T-cell (primary cell): ENCODE data around the gene FZR1. TPM values are rescaled to one million over a fixed set of nuclear protein-coding genes. Genes with fewer than 3 reads are reported as not detected.
"Not testable (repeated sequence)": the region's sequence is repeated elsewhere in the genome, so short reads cannot be mapped to it uniquely, and the experiment has no call there.

Experiments used
- ATAC-seq, 4 experiments: fragments of 200-7000 bp in 3 of 4; fragments of 150-1000 bp in 1 of 4; cut with Tn5 transposase; replicated peaks in 1 of 4; 1 replicate in 3 of 4; 2 replicates in 1 of 4; pipeline ENCODE4 v1.10.0; 2021; ENCODE audit warnings: moderate library complexity in 3 of 4, mild to moderate bottlenecking in 2 of 4, moderate number of reproducible peaks in 1 of 4
- CTCF ChIA-PET, 2 donors: fragments of 300-600 bp; sonication (Branson Sonifier 250); formaldehyde crosslinking; loops; one replicate each; lab custom pipeline; 2022; ENCODE audit warnings: antibody characterized with exemption in 2 of 2; lab: Charles Lee
- POLR2A ChIA-PET, 2 donors: fragments of 300-600 bp; sonication (Branson Sonifier 250); formaldehyde crosslinking; loops; one replicate each; lab custom pipeline; 2022; ENCODE audit warnings: antibody characterized with exemption in 2 of 2; lab: Charles Lee
- DNase-seq, 35 experiments: peaks; one replicate each; pipeline versions ENCODE4 v3.0.0 to v3.0.0-alpha.2; 2013 to 2023
- H3K27ac ChIP-seq: one replicate; pipeline ENCODE4 v1.5.1; 2013; ENCODE audit warnings: low read length
- H3K27me3 ChIP-seq, 2 experiments: replicated peaks in 1 of 2; 1 replicate in 1 of 2; 2 replicates in 1 of 2; pipeline versions ENCODE4 v1.6.1 to v1.7.0; 2013; ENCODE audit warnings: low read length in 1 of 2, mixed read lengths in 1 of 2; ENCODE audit not compliant: control insufficient read depth in 2 of 2, insufficient read depth in 2 of 2; ENCODE audit errors: extremely low read depth in 1 of 2
- H3K36me3 ChIP-seq, 2 donors: 1 replicate in 1 of 2; 2 replicates in 1 of 2; pipeline versions ENCODE4 v1.6.1 to v1.7.0; 2013; ENCODE audit warnings: low read length in 1 of 2; ENCODE audit not compliant: control insufficient read depth in 2 of 2, insufficient read depth in 1 of 2; ENCODE audit errors: extremely low read depth in 1 of 2
- H3K4me1 ChIP-seq, 2 experiments: 1 replicate in 1 of 2; 2 replicates in 1 of 2; pipeline versions ENCODE4 v1.6.1 to v1.7.0; 2013; ENCODE audit warnings: low read length in 2 of 2, mixed read lengths in 1 of 2; ENCODE audit not compliant: insufficient read depth in 2 of 2, control insufficient read depth in 1 of 2; ENCODE audit errors: extremely low read depth in 1 of 2
- H3K4me3 ChIP-seq, 2 donors: 1 replicate in 1 of 2; 2 replicates in 1 of 2; pipeline versions ENCODE4 v1.5.1 to v1.7.0; 2013; ENCODE audit warnings: mild to moderate bottlenecking in 2 of 2, low read length in 1 of 2, moderate library complexity in 1 of 2; ENCODE audit not compliant: control insufficient read depth in 1 of 2; ENCODE audit errors: extremely low read depth in 1 of 2
- H3K9me3 ChIP-seq: 2 replicates; pipeline ENCODE4 v1.7.0; 2013
- H3K27ac Mint-ChIP-seq, 2 donors: one replicate each; pipeline ENCODE4 v1.8.0; 2020 to 2021; ENCODE audit warnings: mild to moderate bottlenecking in 2 of 2, mixed read lengths in 2 of 2
- H3K27me3 Mint-ChIP-seq, 2 donors: one replicate each; pipeline ENCODE4 v1.8.0; 2021 to 2022; ENCODE audit warnings: mixed read lengths in 2 of 2
- H3K36me3 Mint-ChIP-seq: one replicate; pipeline ENCODE4 v1.8.0; 2021; ENCODE audit warnings: mixed read lengths
- H3K4me1 Mint-ChIP-seq, 3 donors: one replicate each; pipeline ENCODE4 v1.8.0; 2020 to 2022; ENCODE audit warnings: mixed read lengths in 3 of 3, mild to moderate bottlenecking in 1 of 3
- H3K4me3 Mint-ChIP-seq, 3 donors: one replicate each; pipeline ENCODE4 v1.8.0; 2020 to 2022; ENCODE audit warnings: mild to moderate bottlenecking in 3 of 3, mixed read lengths in 3 of 3, moderate library complexity in 3 of 3
- H3K9me3 Mint-ChIP-seq, 3 donors: one replicate each; pipeline ENCODE4 v1.8.0; 2020 to 2022; ENCODE audit warnings: mixed read lengths in 3 of 3
- WGBS: methylation state at CpG from one replicate; pipeline ENCODE4 v1.1.5; 2013; ENCODE audit warnings: missing lambda C conversion rate; ENCODE audit not compliant: insufficient coverage; 5-methylcytosine and 5-hydroxymethylcytosine counted together
- total RNA-seq, 35 experiments: library from RNA in 6 of 35; stranded (reverse) in 6 of 35; fragments of 120-200 nt in 1 of 35; gene quantifications; one replicate each; pipeline versions ENCODE4 v1.2.1 to v1.2.4 and lab custom pipeline; 2013 to 2026

FZR1 gene
- total RNA-seq, 5 donors from 2014 or later (not counting 1 experiment from before 2014, with no cell fraction given), result 74.0 to 85.6 (median 77.8) TPM

- Mint-ChIP-seq H3K9me3 (no peaks in the 10 kb centered on the region), H3K27ac (no peak overlapping the region), H3K4me1 (peaks cover under 1 to 2% (median 1%) of the 10 kb centered on the region in 3 donors), H3K36me3 (peaks cover 6% of the 10 kb centered on the region), H3K27me3 (no peaks in the 10 kb centered on the region), H3K4me3 (no peak overlapping the region)
- peaks cover 0 to 7% of the 10 kb centered on the region in 2 experiments for H3K27me3 ChIP-seq
- DNase-seq (no peak), ATAC-seq (no peak)
- H3K9me3 ChIP-seq, result no peaks in the 10 kb centered on the region
- peaks cover 4 to 6% of the 10 kb centered on the region in 2 donors for H3K36me3 ChIP-seq
- ChIA-PET CTCF (interaction anchor here in 1 of 2 donors (0.6 kb wide), 1 partner anchor 28 kb away, joined by 5 read pairs; no protein-coding TSS in a partner anchor), POLR2A (no interaction called here)
- H3K4me3 ChIP-seq, result no peak overlapping the region
- H3K27ac ChIP-seq, result no peak overlapping the region
- WGBS, result 90% methylated on average over 6 of the region's 11 CpGs
- H3K4me1 ChIP-seq, result peaks cover 0 to 4% of the 10 kb centered on the region in 2 experiments
Observed at GRCh38 chr19:3580156-3580934, 74.2 kb downstream of the FZR1 start.

GRCh38 chr19:3581792-3582191 is 75.7 kb downstream of the FZR1 start:
- H3K36me3 Mint-ChIP-seq, DNase-seq, POLR2A ChIA-PET, H3K36me3 ChIP-seq, H3K27ac ChIP-seq, H3K9me3 ChIP-seq, H3K27me3 Mint-ChIP-seq, ATAC-seq, H3K4me1 Mint-ChIP-seq, CTCF ChIA-PET, H3K4me3 Mint-ChIP-seq, H3K27ac Mint-ChIP-seq, H3K9me3 Mint-ChIP-seq, H3K4me3 ChIP-seq: not testable (repeated sequence)
- Histone ChIP-seq H3K4me1 (peaks cover 3 to 14% of the 10 kb centered on the region in 2 experiments), H3K27me3 (peaks cover 0 to 16% of the 10 kb centered on the region in 2 experiments)
- WGBS, result 86% methylated on average over 3 of the region's 4 CpGs

- H3K4me3 ChIP-seq, H3K27ac Mint-ChIP-seq, H3K36me3 Mint-ChIP-seq, H3K27me3 Mint-ChIP-seq, H3K9me3 Mint-ChIP-seq, H3K27ac ChIP-seq, DNase-seq, H3K9me3 ChIP-seq, ATAC-seq, H3K36me3 ChIP-seq, POLR2A ChIA-PET, H3K4me1 Mint-ChIP-seq: not testable (repeated sequence)
- WGBS, result 100% methylated on average over 1 of the region's 15 CpGs
- Histone ChIP-seq H3K27me3 (peaks cover 0 to 16% of the 10 kb centered on the region in 2 experiments), H3K4me1 (peaks cover 3 to 14% of the 10 kb centered on the region in 2 experiments)
- CTCF ChIA-PET, result interaction anchor here in 1 of 2 donors (0.6 to 0.7 kb wide), 3 partner anchors 16 to 371 kb away, joined by 3 to 7 read pairs (median 5); no protein-coding TSS in a partner anchor
- peak overlapping the region in 1 of 3 donors; percentile 44 for H3K4me3 Mint-ChIP-seq
Observed at GRCh38 chr19:3584036-3584802, 78.1 kb downstream of the FZR1 start.

GRCh38 chr19:3585301-3586126 is 79.4 kb downstream of the FZR1 start, which contains the start of gene GIPC3:
GIPC3 (plus strand) TSS chr19:3585478; CDS start chr19:3585598, 120 bp downstream.
- DNase-seq (peak in 3 of 35 experiments; percentile 17 to 32 (median 25)), ATAC-seq (peak in 3 of 4 experiments; percentile 53 to 57 (median 54))
- no peaks in the 10 kb centered on the region for H3K27me3 Mint-ChIP-seq
- H3K27ac Mint-ChIP-seq, result no peak within 1 kb of the TSS
- Histone ChIP-seq H3K4me1 (peaks cover 3 to 14% of the 10 kb centered on the region in 2 experiments), H3K36me3 (no peaks in the 10 kb centered on the region), H3K27ac (no peak within 1 kb of the TSS), H3K27me3 (peaks cover 0 to 16% of the 10 kb centered on the region in 2 experiments), H3K9me3 (no peaks in the 10 kb centered on the region), H3K4me3 (peak within 1 kb of the TSS; percentile 47 to 80)
- POLR2A ChIA-PET, result no interaction called here
- H3K36me3 Mint-ChIP-seq, result no peaks in the 10 kb centered on the region
- 2% methylated on average over 84 of the region's 84 CpGs for WGBS
- H3K4me1 Mint-ChIP-seq, result no peaks in the 10 kb centered on the region
- CTCF ChIA-PET, result interaction anchor here (0.5 to 0.6 kb wide), 3 partner anchors 30 to 156 kb away, joined by 3 to 7 read pairs (median 3); no protein-coding TSS in a partner anchor
- H3K9me3 Mint-ChIP-seq, result no peaks in the 10 kb centered on the region
- peak within 1 kb of the TSS; percentile 47 to 59 (median 58) for H3K4me3 Mint-ChIP-seq

- Histone ChIP-seq H3K9me3 (no peaks in the 10 kb centered on the region), H3K27me3 (peaks cover 0 to 16% of the 10 kb centered on the region in 2 experiments), H3K4me1 (peaks cover 3 to 14% of the 10 kb centered on the region in 2 experiments), H3K36me3 (no peaks in the 10 kb centered on the region), H3K4me3 (peak overlapping the region; percentile 47 to 80), H3K27ac (no peak overlapping the region)
- Mint-ChIP-seq H3K27ac (no peak overlapping the region), H3K4me1 (no peaks in the 10 kb centered on the region), H3K4me3 (peak overlapping the region; percentile 47 to 59 (median 58)), H3K36me3 (no peaks in the 10 kb centered on the region), H3K9me3 (no peaks in the 10 kb centered on the region), H3K27me3 (no peaks in the 10 kb centered on the region)
- 80% methylated on average over 2 of the region's 16 CpGs for WGBS
- ATAC-seq, result peak; percentile 58 to 66 (median 62)
- peak in 23 of 35 experiments; percentile 20 to 63 (median 38) for DNase-seq
- POLR2A ChIA-PET, result no interaction called here
- CTCF ChIA-PET, result interaction anchor here in 1 of 2 donors (0.5 kb wide), 1 partner anchor 43 kb away, joined by 7 read pairs; no protein-coding TSS in a partner anchor
Observed at GRCh38 chr19:3586127-3586626, 80.1 kb downstream of the FZR1 start.
